HG03025 (cell line): Measurements from ENCODE around the gene ZMYM2.

ENCODE experiments used
- ATAC-seq: cut with Tn5 transposase; IDR thresholded peaks from one replicate; pipeline ENCODE4 v1.9.1; 2021; ENCODE audit warnings: mild to moderate bottlenecking, moderate library complexity; ENCODE audit not compliant: unreplicated experiment, low FRiP score

ZMYM2 gene

GRCh38 chr13:19981685-19982238, 23.2 kb downstream of the ZMYM2 start:
- no peak for ATAC-seq

GRCh38 chr13:19982447-19983043, 24.0 kb downstream of the ZMYM2 start:
- no peak for ATAC-seq

- peak; percentile 60 for ATAC-seq
Measured at GRCh38 chr13:19984430-19985218, 26.1 kb downstream of the ZMYM2 start.

GRCh38 chr13:19985219-19985556, 26.7 kb downstream of the ZMYM2 start:
- no peak for ATAC-seq

- ATAC-seq, result no peak
Measured at GRCh38 chr13:19991531-19991930, 33.0 kb downstream of the ZMYM2 start.

GRCh38 chr13:19993024-19993423, 34.5 kb downstream of the ZMYM2 start:
- ATAC-seq, result no peak

- ATAC-seq, result no peak
Measured at GRCh38 chr13:19998960-19999359, 40.4 kb downstream of the ZMYM2 start.

GRCh38 chr13:20000062-20000552, 41.6 kb downstream of the ZMYM2 start:
- ATAC-seq, result no peak

GRCh38 chr13:20001366-20002190, 43.1 kb downstream of the ZMYM2 start:
- no peak for ATAC-seq

GRCh38 chr13:20002787-20003186, 44.3 kb downstream of the ZMYM2 start:
- ATAC-seq, result no peak

GRCh38 chr13:20006206-20006605, 47.7 kb downstream of the ZMYM2 start:
- ATAC-seq, result no peak

GRCh38 chr13:20015763-20016162, 57.2 kb downstream of the ZMYM2 start:
- no peak for ATAC-seq

GRCh38 chr13:20016649-20017364, 58.3 kb downstream of the ZMYM2 start:
- ATAC-seq, result no peak

- no peak for ATAC-seq
Measured at GRCh38 chr13:20017365-20017711, 58.8 kb downstream of the ZMYM2 start.

- ATAC-seq, result no peak
Measured at GRCh38 chr13:20019043-20019442, 60.5 kb downstream of the ZMYM2 start.

GRCh38 chr13:20024702-20025101, 66.2 kb downstream of the ZMYM2 start:
- no peak for ATAC-seq

- no peak for ATAC-seq
Measured at GRCh38 chr13:20028953-20029352, 70.4 kb downstream of the ZMYM2 start.

GRCh38 chr13:20033486-20033885, 75.0 kb downstream of the ZMYM2 start:
- ATAC-seq, result no peak

- no peak for ATAC-seq
Measured at GRCh38 chr13:20035130-20035529, 76.6 kb downstream of the ZMYM2 start.

- no peak for ATAC-seq
Measured at GRCh38 chr13:20037908-20038307, 79.4 kb downstream of the ZMYM2 start.
